BLaER1 treated with 17β-estradiol and CSF1 and Interleukin-3, amounts not matched to agents 10 nM and 100 nM (cell line): ENCODE results near the gene PALM3.

Source experiments
- H3K27ac ChIP-seq, 11 experiments: shearing (Covaris generic); formaldehyde crosslinking; 2 replicates each; pipeline ENCODE4 v1.8.1; 2022
- H3K27me3 ChIP-seq, 11 experiments: shearing (Covaris generic); formaldehyde crosslinking; 2 replicates each; pipeline ENCODE4 v1.8.1; 2022
- H3K36me3 ChIP-seq, 11 experiments: shearing (Covaris generic); formaldehyde crosslinking; 2 replicates each; pipeline ENCODE4 v1.8.1; 2022
- H3K4me1 ChIP-seq, 10 experiments: shearing (Covaris generic); formaldehyde crosslinking; 2 replicates each; pipeline ENCODE4 v1.8.1; 2022
- H3K4me2 ChIP-seq, 11 experiments: shearing (Covaris generic); formaldehyde crosslinking; 2 replicates each; pipeline ENCODE4 v1.8.1; 2022
- H3K4me3 ChIP-seq, 10 experiments: shearing (Covaris generic); formaldehyde crosslinking; 2 replicates each; pipeline ENCODE4 v1.8.1; 2022
- H3K9ac ChIP-seq, 11 experiments: shearing (Covaris generic); formaldehyde crosslinking; 2 replicates each; pipeline ENCODE4 v1.8.1; 2022
- H3K9me3 ChIP-seq, 11 experiments: shearing (Covaris generic); formaldehyde crosslinking; replicated peaks in 1 of 11; 2 replicates each; pipeline ENCODE4 v1.8.1; 2022
- H4K20me1 ChIP-seq, 11 experiments: shearing (Covaris generic); formaldehyde crosslinking; 2 replicates each; pipeline ENCODE4 v1.8.1; 2022
- Cebpa-rat ChIP-seq, 11 experiments: shearing (Covaris generic); IDR thresholded peaks; 2 replicates each; pipeline ENCODE4 v1.8.1; 2022

Gene PALM3

DNA sequence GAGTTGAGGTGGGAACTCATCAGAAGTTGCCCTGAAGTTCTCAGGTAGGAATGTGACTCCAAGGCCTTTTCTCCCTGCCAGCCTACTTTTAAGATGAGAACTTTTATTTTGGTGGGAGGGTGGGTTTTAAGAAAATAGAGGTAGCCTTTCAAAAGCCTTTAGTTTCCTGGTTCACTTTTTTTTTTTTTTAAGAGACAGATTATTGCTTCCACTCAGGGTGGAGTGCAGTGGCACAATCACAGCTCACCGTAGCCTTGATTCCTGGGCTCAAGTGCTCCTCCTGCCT, 20.7 kb upstream of the PALM3 start:
- peaks cover 29 to 51% (median 40%) of the 10 kb centered on the region in 10 experiments for H3K4me1 ChIP-seq
- peaks cover 0 to 16% (median 0%) of the 10 kb centered on the region in 11 experiments; a peak in 5 of 22 replicates for H4K20me1 ChIP-seq
- H3K4me2 ChIP-seq = peak overlapping the region in 8 of 11 experiments; percentile 87 to 99 (median 94); a peak in 14 of 22 replicates
- no peaks in the 10 kb centered on the region for H3K9me3 ChIP-seq
- no peak overlapping the region for H3K27ac ChIP-seq
- H3K27me3 ChIP-seq = no peaks in the 10 kb centered on the region
- H3K9ac ChIP-seq = peak overlapping the region in 3 of 11 experiments; percentile 77 to 88 (median 86); a peak in 5 of 22 replicates
- peak overlapping the region in 3 of 10 experiments; percentile 70 to 74 (median 72); a peak in 5 of 20 replicates for H3K4me3 ChIP-seq
- TF ChIP-seq Cebpa-rat (IDR thresholded peaks at IDR 0.05) = no peak
- peaks cover 10 to 34% (median 27%) of the 10 kb centered on the region in 11 experiments; a peak in 21 of 22 replicates for H3K36me3 ChIP-seq

GRCh38 chr19:14081797-14082674, 20.2 kb upstream of the PALM3 start:
- H3K4me2 ChIP-seq = peak overlapping the region; percentile 87 to 99 (median 96)
- no peaks in the 10 kb centered on the region for H3K27me3 ChIP-seq
- H3K4me1 ChIP-seq = peaks cover 29 to 51% (median 40%) of the 10 kb centered on the region in 10 experiments
- peak overlapping the region; percentile 67 to 84 (median 73) for H3K4me3 ChIP-seq
- H3K36me3 ChIP-seq = peaks cover 4 to 29% (median 21%) of the 10 kb centered on the region in 11 experiments; a peak in 21 of 22 replicates
- 0 out of 22 replicates have a peak, but pooled peaks cover 0 to 10% (median 0%) of the 10 kb centered on the region in 11 experiments for H4K20me1 ChIP-seq
- TF ChIP-seq Cebpa-rat (IDR thresholded peaks at IDR 0.05) = no peak
- H3K27ac ChIP-seq = peak overlapping the region; percentile 44 to 82 (median 63); a peak in 20 of 22 replicates
- peak overlapping the region; percentile 69 to 88 (median 81) for H3K9ac ChIP-seq
- H3K9me3 ChIP-seq = no peaks in the 10 kb centered on the region

DNA sequence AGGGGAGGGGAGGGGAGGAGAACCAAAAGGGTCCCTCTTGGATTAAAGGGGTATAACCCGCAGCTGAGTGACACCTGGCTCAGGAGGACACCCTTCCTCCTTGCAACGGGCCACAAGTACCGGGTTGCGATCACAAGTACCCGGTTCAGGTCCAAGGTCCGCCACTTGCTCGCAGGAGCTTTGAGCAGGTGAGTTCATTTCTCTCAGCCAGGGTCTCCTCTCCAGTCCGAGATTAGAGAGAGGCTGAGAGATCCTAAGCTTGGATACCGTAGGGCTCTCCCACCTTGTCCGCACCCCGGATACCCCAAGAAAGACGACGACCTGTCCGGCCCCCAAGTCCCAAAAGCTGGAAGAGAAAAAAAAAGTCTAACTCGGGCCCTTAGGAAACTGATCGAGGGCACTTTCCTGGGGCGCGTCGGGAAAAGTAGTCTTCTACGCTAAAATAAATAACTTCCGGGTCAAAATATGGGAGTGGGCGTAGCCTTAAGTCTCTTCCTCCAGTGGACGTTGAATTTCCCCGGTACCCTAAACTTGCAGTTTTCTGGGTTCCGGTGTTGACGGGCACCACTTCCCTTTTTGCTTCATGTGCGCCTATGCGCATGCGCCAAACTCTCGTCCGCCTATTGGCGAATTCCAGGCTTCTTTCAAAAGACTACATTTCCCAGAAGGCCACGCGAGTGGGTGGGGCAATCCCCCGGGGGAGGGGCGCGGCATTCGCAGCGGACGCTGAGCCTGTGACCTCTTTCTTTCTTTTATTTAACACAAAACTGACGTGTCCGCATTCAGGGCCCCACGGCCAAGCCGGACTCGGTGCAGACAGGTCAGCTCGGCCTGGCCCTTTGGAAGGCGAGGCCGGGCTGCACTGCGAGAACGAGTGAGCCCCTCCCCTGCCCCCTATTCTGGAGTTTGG, 19.3 kb upstream of the PALM3 start:
- H3K4me1 ChIP-seq = peaks cover 31 to 59% (median 45%) of the 10 kb centered on the region in 10 experiments
- H3K4me3 ChIP-seq = peak overlapping the region; percentile 67 to 84 (median 73)
- peak overlapping the region; percentile 69 to 90 (median 84) for H3K9ac ChIP-seq
- peaks cover 0 to 20% (median 12%) of the 10 kb centered on the region in 11 experiments; a peak in 19 of 22 replicates for H3K36me3 ChIP-seq
- TF ChIP-seq Cebpa-rat (IDR thresholded peaks at IDR 0.05) = 0 out of 22 replicates have a peak, but pooled peaks of 1 of the 11 experiments have one; percentile 9
- 0 out of 22 replicates have a peak, but pooled peaks cover 0 to 8% (median 0%) of the 10 kb centered on the region in 11 experiments for H4K20me1 ChIP-seq
- H3K27me3 ChIP-seq = no peaks in the 10 kb centered on the region
- H3K9me3 ChIP-seq = no peaks in the 10 kb centered on the region
- H3K27ac ChIP-seq = peak overlapping the region; percentile 67 to 85 (median 82)
- H3K4me2 ChIP-seq = peak overlapping the region; percentile 90 to 99 (median 96)

DNA sequence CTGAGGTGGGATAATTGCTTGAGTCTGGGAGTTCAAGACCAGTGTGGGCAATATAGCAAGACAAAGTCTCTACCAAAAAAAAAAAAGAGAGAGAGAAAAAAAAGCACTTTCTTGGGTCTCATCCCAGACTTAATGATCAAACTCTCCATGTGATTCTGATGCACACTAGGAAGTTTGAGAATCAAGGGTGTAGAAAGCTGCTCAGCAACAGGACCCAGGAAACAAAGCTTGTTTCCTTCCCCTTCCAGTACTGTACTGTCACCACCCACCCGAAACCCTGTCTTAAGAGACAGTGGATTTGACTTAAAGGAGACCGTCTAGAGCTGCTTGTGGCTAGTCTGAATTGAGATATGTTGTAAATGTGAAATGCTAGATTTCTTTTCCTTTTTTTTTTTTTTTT, 16.5 kb upstream of the PALM3 start:
- Histone ChIP-seq H3K4me1 (peaks cover 47 to 82% (median 69%) of the 10 kb centered on the region in 10 experiments), H3K36me3 (no peaks in the 10 kb centered on the region; a peak in 2 of 22 replicates), H3K9ac (peak overlapping the region in 4 of 11 experiments; percentile 3 to 50 (median 30); a peak in 3 of 22 replicates), H3K4me3 (no peak overlapping the region), H3K9me3 (no peaks in the 10 kb centered on the region), H4K20me1 (peaks cover 0 to 9% (median 0%) of the 10 kb centered on the region in 11 experiments; a peak in 3 of 22 replicates), H3K27me3 (peaks cover 11 to 19% (median 17%) of the 10 kb centered on the region in 11 experiments; a peak in 21 of 22 replicates), H3K27ac (peak overlapping the region in 4 of 11 experiments; percentile 0 to 64 (median 46); a peak in 5 of 22 replicates), H3K4me2 (peak overlapping the region; percentile 25 to 94 (median 58))
- no peak for TF ChIP-seq Cebpa-rat (IDR thresholded peaks at IDR 0.05)

GRCh38 chr19:14073925-14074838, 12.3 kb upstream of the PALM3 start:
- Histone ChIP-seq H3K4me3 (peak overlapping the region; percentile 58 to 87 (median 68)), H3K9ac (peak overlapping the region; percentile 48 to 80 (median 72)), H3K27me3 (peaks cover 15 to 38% (median 34%) of the 10 kb centered on the region in 11 experiments; a peak in 21 of 22 replicates), H3K27ac (peak overlapping the region in 4 of 11 experiments; percentile 17 to 54 (median 45); a peak in 6 of 22 replicates), H3K4me2 (peak overlapping the region; percentile 90 to 100 (median 99)), H3K4me1 (peaks cover 48 to 74% (median 56%) of the 10 kb centered on the region in 10 experiments), H3K36me3 (no peaks in the 10 kb centered on the region), H4K20me1 (peaks cover 0 to 9% (median 0%) of the 10 kb centered on the region in 11 experiments; a peak in 6 of 22 replicates), H3K9me3 (no peaks in the 10 kb centered on the region)
- TF ChIP-seq Cebpa-rat (IDR thresholded peaks at IDR 0.05) = no peak

DNA sequence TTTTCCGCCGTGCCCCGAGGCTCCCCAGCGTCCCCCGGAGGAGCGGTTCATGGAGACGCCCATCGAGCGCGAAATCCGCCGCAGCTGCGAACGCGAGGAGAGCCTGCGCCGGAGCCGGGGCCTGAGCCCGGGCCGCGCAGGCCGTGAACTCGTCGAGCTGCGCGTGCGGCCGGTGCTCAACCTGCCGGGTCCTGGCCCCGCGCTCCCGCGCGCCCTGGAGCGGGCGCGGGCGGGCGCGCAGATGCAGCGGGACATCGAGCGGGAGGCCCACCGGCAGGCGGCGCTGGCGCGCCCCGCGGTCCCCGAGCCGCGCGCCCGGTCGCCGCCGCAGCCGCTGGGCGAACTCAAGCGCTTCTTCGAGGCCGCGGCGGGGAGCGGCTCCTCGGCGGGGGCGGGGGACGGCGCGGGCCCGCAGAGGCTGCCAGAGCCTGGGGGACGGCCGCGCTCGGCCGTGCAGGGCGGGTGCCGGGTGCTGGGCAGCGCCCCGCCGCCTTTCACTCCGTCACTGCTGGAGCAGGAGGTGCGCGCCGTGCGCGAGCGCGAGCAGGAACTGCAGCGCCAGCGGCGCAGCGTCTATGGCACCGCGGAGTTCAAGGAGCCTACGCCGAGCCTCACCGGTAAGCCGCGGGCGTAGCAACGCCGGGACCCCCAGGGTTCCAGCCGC, 11.5 kb upstream of the PALM3 start:
- H3K9ac ChIP-seq = peak overlapping the region; percentile 48 to 80 (median 72)
- H3K27me3 ChIP-seq = peaks cover 15 to 38% (median 34%) of the 10 kb centered on the region in 11 experiments; a peak in 21 of 22 replicates
- peak overlapping the region in 6 of 11 experiments; percentile 17 to 55 (median 45); a peak in 8 of 22 replicates for H3K27ac ChIP-seq

More for the DNA sequence above, 11.5 kb upstream of the PALM3 start:
- Histone ChIP-seq H3K4me2 (peak overlapping the region; percentile 90 to 100 (median 99)), H3K4me3 (peak overlapping the region; percentile 58 to 87 (median 68)), H3K9me3 (no peaks in the 10 kb centered on the region), H3K36me3 (no peaks in the 10 kb centered on the region), H4K20me1 (peaks cover 0 to 9% (median 0%) of the 10 kb centered on the region in 11 experiments; a peak in 6 of 22 replicates), H3K4me1 (peaks cover 41 to 66% (median 51%) of the 10 kb centered on the region in 10 experiments)
- no peak for TF ChIP-seq Cebpa-rat (IDR thresholded peaks at IDR 0.05)
